Measurements from ENCODE around the gene FBL.
"Not testable (repeated sequence)": the region's sequence is repeated elsewhere in the genome, so short reads cannot be mapped to it uniquely, and the experiment has no call there.

The FBL gene

DNA sequence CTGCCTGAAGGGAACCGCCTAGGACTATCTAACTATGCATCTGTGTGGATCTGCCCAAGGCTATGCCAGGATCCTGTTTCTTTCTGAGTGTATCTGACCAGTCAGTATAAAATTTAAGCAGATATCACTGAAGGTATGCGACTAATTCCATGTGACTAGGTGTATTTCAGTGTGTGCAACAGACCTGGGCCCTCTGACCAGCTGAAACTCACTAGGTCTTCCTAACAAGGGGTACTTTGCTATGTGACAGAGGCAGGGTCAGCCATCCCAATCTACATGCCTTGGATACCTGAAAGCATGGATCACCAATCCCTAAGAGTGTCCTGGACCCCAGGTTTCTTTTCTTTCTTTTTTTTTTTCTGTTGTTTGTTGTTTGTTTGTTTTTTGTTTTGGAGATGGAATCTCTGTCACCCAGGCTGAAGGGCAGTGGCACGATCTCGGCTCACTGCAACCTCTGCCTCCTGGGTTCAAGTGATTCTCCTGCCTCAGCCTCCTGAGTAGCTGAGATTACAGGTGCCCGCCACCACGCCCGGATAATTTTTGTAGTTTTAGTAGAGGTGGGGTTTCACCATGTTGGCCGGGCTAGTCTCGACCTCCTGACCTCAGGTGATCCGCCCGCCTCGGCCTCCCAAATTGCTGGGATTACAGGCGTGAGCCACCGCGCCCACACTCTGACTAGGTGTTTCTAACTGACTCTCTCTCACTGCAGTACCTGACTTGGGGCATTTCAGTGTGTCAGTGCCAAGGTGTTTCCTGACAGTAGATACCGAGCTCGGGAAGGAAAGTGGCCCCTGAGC lies 44.8 kb upstream of the FBL start:
- Histone ChIP-seq H3K27me3 (ENCODE audit: control insufficient read depth, insufficient read depth, low read length) (no peaks in the 10 kb centered on the region), H3K4me1 (no peaks in the 10 kb centered on the region), H3K9me3 (ENCODE audit: control insufficient read depth, low read length) (no peaks in the 10 kb centered on the region), H3K27ac (no peak overlapping the region), H3K9ac (no peak overlapping the region), H3K79me2 (no peaks in the 10 kb centered on the region), H3K4me3 (ENCODE audit: low read depth, low read length) (no peak overlapping the region), H3K4me2 (ENCODE audit: low read length) (no peak overlapping the region), H2AFZ (no peak overlapping the region), H3K36me3 (ENCODE audit: control insufficient read depth, insufficient read depth, low read length) (no peaks in the 10 kb centered on the region)
- TF ChIP-seq, protein P1, sequence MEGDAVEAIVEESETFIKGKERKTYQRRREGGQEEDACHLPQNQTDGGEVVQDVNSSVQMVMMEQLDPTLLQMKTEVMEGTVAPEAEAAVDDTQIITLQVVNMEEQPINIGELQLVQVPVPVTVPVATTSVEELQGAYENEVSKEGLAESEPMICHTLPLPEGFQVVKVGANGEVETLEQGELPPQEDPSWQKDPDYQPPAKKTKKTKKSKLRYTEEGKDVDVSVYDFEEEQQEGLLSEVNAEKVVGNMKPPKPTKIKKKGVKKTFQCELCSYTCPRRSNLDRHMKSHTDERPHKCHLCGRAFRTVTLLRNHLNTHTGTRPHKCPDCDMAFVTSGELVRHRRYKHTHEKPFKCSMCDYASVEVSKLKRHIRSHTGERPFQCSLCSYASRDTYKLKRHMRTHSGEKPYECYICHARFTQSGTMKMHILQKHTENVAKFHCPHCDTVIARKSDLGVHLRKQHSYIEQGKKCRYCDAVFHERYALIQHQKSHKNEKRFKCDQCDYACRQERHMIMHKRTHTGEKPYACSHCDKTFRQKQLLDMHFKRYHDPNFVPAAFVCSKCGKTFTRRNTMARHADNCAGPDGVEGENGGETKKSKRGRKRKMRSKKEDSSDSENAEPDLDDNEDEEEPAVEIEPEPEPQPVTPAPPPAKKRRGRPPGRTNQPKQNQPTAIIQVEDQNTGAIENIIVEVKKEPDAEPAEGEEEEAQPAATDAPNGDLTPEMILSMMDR (IDR thresholded peaks at IDR 0.05), result no peak

DNA sequence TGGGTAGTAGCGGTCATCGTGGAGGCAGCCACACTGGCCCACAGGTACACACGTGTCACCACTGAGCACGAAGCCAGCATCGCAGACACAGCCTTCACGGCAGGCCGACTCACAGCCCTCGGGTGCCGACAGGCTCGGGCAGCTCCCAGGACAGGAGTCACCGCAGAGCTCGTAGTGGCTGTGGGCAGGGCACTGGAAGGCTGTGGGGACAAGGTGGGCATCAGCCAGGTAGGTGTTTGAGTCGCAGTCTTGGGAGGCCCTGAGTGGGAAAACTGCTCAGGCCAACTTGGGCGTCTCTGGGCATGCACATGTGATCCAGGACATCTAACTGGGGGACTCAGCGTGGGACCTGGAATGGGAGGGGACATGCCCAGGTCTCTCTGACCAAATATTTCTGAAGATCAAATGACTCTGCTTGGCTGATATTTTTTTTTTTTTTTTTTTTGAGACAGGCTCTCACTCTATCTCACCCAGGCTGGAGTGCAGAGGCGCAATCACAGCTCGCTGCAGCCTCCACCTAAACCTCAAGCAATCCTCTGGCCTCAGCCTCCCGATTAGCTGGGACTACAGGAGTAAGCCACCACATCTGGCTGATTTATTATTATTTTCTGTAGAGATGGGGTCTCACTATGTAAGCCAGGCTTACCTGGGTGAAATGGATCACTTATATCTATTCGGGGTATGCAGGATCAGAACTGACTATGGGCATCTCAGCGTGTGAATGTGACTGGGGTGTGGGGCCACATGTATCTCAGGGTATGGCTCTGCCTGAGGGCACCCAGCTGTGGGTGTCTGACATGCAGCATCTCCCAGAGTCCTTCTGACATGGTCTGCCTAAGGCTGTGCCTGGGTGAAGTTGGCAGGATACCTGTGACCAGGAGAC lies 43.9 kb upstream of the FBL start:
- not testable (repeated sequence) for H3K9ac ChIP-seq; H2AFZ ChIP-seq; H3K4me3 ChIP-seq (ENCODE audit: low read depth, low read length); H3K4me1 ChIP-seq; H3K36me3 ChIP-seq (ENCODE audit: control insufficient read depth, insufficient read depth, low read length); H3K27me3 ChIP-seq (ENCODE audit: control insufficient read depth, insufficient read depth, low read length); H3K27ac ChIP-seq; H3K9me3 ChIP-seq (ENCODE audit: control insufficient read depth, low read length); H3K4me2 ChIP-seq (ENCODE audit: low read length); H3K79me2 ChIP-seq

DNA sequence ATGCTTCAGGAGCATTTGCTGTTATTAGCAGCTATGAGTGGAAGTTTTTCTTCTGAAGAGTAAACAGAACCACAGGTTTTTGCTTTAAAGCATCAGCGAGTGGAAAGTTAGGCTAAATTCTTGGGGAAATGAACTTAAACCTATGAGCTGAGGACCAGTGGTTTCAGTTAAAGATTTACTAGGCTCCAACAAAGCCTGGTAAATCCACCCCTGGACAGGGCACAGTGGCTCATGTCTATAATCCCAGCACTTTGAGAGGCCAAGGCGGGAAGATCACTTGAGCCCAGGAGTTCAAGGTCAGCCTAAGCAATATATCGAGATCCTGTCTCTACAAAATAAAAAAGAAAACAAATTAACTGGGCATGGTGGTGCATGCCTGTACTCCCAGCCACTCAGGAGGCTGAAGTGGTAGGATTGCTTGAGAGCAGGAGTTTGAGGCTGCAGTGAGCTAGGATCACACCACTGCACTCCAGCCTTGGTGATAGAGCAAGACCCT lies 41.3 kb upstream of the FBL start:
- H3K36me3 ChIP-seq (ENCODE audit: control insufficient read depth, insufficient read depth, low read length); H3K79me2 ChIP-seq; H3K9me3 ChIP-seq (ENCODE audit: control insufficient read depth, low read length); H3K9ac ChIP-seq; H3K27me3 ChIP-seq (ENCODE audit: control insufficient read depth, insufficient read depth, low read length); H3K4me3 ChIP-seq (ENCODE audit: low read depth, low read length); H3K4me1 ChIP-seq; H3K27ac ChIP-seq; H3K4me2 ChIP-seq (ENCODE audit: low read length); H2AFZ ChIP-seq: not testable (repeated sequence)

DNA sequence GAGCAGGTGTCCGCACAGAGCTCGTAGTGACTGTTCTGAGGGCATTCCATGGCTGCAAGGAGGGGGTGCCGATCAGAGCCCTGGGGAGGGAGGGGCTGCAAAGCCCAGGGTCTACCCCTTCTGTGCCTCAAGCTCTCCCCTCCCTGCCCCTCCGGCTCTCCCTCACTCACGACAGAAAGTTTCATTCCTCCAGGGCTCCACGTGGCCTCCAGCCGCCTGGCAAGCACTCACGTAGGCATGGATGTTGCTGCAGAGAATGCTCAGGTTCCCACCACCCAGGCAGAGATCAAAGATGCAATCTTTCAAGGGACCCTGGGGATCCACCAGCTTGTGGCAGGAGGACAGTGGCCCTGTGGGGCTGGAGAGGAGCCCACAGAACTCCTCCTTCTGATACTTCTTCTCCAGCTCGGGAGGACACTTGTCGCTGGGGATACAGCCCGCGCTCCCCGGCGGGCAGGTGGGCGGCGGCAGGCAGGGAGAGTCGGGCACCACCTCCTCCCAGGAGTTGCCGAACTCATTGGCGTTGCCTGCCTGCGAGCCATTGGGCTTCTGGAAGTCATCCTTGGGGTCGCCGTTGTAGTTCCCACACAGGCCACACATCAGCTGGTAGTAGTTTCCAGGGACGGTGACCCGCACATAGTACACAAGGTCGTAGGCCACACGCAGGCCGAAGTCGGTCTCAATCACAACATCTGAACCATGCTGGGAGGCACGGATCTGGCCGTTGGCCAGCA lies 39.8 kb upstream of the FBL start:
- not testable (repeated sequence) for H3K4me2 ChIP-seq (ENCODE audit: low read length); H3K9me3 ChIP-seq (ENCODE audit: control insufficient read depth, low read length); H3K79me2 ChIP-seq; H3K27me3 ChIP-seq (ENCODE audit: control insufficient read depth, insufficient read depth, low read length); H3K36me3 ChIP-seq (ENCODE audit: control insufficient read depth, insufficient read depth, low read length); H2AFZ ChIP-seq; H3K9ac ChIP-seq; H3K27ac ChIP-seq; H3K4me3 ChIP-seq (ENCODE audit: low read depth, low read length); H3K4me1 ChIP-seq

DNA sequence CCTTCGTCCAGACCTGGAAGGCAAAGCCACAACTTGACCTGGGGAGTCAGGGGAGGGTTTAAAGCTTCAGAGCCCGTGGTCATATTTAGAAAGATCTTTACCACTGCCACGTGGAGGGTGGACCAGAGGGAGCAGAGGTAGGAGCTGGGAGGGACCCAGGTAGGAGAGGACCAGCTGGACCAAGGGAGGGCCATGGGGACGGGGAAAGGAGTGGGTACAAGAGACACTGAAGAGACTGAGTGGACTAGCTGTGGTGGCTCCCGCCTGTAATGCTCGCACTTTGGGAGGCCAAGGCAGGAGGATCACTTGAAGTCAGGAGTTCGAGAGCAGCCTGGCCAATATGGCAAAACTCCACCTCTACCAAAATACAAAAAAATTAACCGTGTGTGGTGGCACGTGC lies 38.5 kb upstream of the FBL start:
- H3K36me3 ChIP-seq (ENCODE audit: control insufficient read depth, insufficient read depth, low read length); H3K4me1 ChIP-seq; H3K79me2 ChIP-seq; H3K27me3 ChIP-seq (ENCODE audit: control insufficient read depth, insufficient read depth, low read length); H3K4me2 ChIP-seq (ENCODE audit: low read length); H3K27ac ChIP-seq; H3K9me3 ChIP-seq (ENCODE audit: control insufficient read depth, low read length); H3K9ac ChIP-seq; H2AFZ ChIP-seq; H3K4me3 ChIP-seq (ENCODE audit: low read depth, low read length): not testable (repeated sequence)

DNA sequence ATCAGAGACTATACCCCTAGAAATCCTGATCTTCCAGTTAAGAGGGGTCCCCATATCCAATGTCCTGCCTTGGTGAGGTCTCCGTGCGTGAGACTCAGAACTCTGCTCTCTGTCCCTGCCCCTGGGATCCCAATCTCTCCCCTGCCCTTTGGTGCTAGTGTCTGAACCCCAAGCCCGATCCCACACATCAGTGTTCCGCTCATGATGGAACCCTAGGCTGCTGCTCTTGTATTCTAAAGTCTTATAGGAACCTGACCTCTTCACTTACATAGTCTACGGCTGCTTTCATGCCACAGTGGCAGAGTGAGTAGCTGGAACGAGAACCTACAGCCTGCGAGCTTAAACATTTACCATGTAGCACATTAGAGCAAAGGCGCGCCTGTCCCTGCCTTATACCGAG lies 36.5 kb upstream of the FBL start:
- H3K9me3 ChIP-seq (ENCODE audit: control insufficient read depth, low read length); H3K4me1 ChIP-seq; H3K4me2 ChIP-seq (ENCODE audit: low read length); H3K9ac ChIP-seq; H3K27me3 ChIP-seq (ENCODE audit: control insufficient read depth, insufficient read depth, low read length); H2AFZ ChIP-seq; H3K79me2 ChIP-seq; H3K4me3 ChIP-seq (ENCODE audit: low read depth, low read length); H3K27ac ChIP-seq; H3K36me3 ChIP-seq (ENCODE audit: control insufficient read depth, insufficient read depth, low read length): not testable (repeated sequence)

DNA sequence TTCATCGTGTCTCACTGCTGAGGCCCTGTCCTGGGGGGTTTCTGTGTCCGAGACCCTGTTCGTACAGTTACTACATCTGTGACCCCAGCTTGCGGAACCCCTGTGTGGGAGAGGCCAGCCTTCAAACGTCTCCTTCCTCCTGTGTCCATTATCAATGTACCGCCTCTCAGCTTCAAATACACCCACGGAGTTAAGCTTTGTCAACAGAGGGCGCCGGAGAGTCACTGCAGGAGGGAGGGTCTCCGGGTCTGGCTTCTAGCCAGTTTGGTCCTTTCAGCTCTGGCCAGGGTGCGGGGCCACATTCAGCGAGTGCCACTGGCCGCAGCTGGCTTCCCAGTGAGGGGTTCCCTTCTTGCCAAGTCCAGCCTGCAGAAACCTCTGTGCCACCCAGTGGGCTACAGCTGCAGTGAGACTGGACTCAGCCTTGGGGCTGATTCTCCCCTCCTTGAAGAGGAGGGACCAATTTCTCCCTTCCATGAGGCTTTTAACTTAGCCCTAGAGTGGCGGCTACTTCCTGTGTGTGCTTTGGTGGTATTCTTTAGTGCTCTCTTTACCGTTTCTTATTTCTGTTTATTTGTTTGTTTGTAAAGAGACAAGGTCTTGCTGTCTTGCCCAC lies 35.4 kb upstream of the FBL start:
- not testable (repeated sequence) for H3K27me3 ChIP-seq (ENCODE audit: control insufficient read depth, insufficient read depth, low read length); H3K79me2 ChIP-seq; H2AFZ ChIP-seq; H3K27ac ChIP-seq; H3K4me1 ChIP-seq; H3K9me3 ChIP-seq (ENCODE audit: control insufficient read depth, low read length); H3K4me2 ChIP-seq (ENCODE audit: low read length); H3K36me3 ChIP-seq (ENCODE audit: control insufficient read depth, insufficient read depth, low read length); H3K9ac ChIP-seq; H3K4me3 ChIP-seq (ENCODE audit: low read depth, low read length)

DNA sequence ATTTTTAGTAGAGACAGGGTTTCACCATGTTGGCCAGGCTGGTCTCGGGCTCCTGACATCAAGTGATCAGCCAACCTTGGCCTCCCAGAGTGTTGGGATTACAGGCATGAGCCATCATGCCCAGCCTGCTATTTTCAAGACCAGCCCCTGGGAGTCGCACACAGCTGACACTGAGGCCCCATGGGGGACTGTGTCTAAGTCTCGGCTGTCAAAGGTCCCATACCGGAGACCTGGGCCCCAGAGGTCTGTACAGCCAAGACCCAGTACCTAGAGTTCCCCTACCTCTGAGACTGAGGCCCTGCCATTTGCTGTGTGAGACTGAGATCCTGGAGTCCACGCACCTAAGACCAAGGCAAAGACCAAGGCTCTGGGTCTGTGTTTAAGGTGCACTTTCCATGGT lies 34.1 kb upstream of the FBL start:
- not testable (repeated sequence) for H3K4me1 ChIP-seq; H3K9me3 ChIP-seq (ENCODE audit: control insufficient read depth, low read length); H3K9ac ChIP-seq; H3K4me3 ChIP-seq (ENCODE audit: low read depth, low read length); H3K4me2 ChIP-seq (ENCODE audit: low read length); H3K79me2 ChIP-seq; H3K36me3 ChIP-seq (ENCODE audit: control insufficient read depth, insufficient read depth, low read length); H2AFZ ChIP-seq; H3K27me3 ChIP-seq (ENCODE audit: control insufficient read depth, insufficient read depth, low read length); H3K27ac ChIP-seq

DNA sequence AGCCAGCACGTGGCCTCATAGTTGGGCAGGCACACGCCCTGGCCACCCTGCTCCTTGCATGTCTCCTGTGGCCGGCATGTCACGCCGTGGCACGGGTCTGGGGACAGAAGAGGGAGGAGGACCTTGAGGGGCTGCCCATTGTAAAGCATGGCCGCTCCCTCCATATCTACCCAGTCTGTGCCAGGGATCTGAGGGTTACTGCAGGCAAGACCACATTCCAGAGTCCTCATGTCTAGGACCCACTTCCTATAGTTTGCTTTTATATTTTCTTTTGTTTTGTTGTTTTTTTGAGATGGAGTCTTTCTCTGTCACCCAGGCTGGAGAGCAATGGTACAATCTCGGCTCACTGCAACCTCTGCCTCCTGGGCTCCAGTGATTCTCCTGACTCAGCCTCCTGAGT lies 33.6 kb upstream of the FBL start:
- H3K4me2 ChIP-seq (ENCODE audit: low read length); H3K27ac ChIP-seq; H3K4me3 ChIP-seq (ENCODE audit: low read depth, low read length); H2AFZ ChIP-seq; H3K9me3 ChIP-seq (ENCODE audit: control insufficient read depth, low read length); H3K79me2 ChIP-seq; H3K27me3 ChIP-seq (ENCODE audit: control insufficient read depth, insufficient read depth, low read length); H3K36me3 ChIP-seq (ENCODE audit: control insufficient read depth, insufficient read depth, low read length); H3K4me1 ChIP-seq; H3K9ac ChIP-seq: not testable (repeated sequence)
